CD14-positive monocyte (primary cell): Measurements from ENCODE around the gene NUP62CL. TPM values are rescaled to one million over a fixed set of nuclear protein-coding genes. Genes with fewer than 3 reads are reported as not detected.
A peak's percentile ranks its signal among the peaks of the same experiment; 100 is the strongest.

ENCODE experiments used
- DNase-seq, 3 donors: peaks; one replicate each; pipeline ENCODE4 v3.0.0-alpha.2; 2011 to 2022
- H2AFZ ChIP-seq: 2 replicates; pipeline ENCODE4 v1.6.0; 2012; ENCODE audit warnings: mild to moderate bottlenecking, low read depth, low read length, inconsistent platforms; ENCODE audit not compliant: insufficient read depth, poor library complexity, severe bottlenecking
- H3K27ac ChIP-seq, 2 donors: 1 replicate in 1 of 2; 2 replicates in 1 of 2; pipeline ENCODE4 v1.5.1; 2012 to 2013; ENCODE audit warnings: low read length in 2 of 2, control low read depth in 1 of 2, inconsistent platforms in 1 of 2, low read depth in 1 of 2, mild to moderate bottlenecking in 1 of 2
- H3K27me3 ChIP-seq, 2 donors: one replicate each; pipeline versions ENCODE4 v1.6.0 to v1.6.1; 2011 to 2013; ENCODE audit warnings: low read length in 2 of 2; ENCODE audit not compliant: control insufficient read depth in 2 of 2, insufficient read depth in 2 of 2
- H3K36me3 ChIP-seq, 2 donors: replicated peaks in 1 of 2; 1 replicate in 1 of 2; 2 replicates in 1 of 2; pipeline versions ENCODE4 v1.5.1 to v1.6.1; 2012 to 2013; ENCODE audit warnings: low read length in 2 of 2, control low read depth in 1 of 2, inconsistent platforms in 1 of 2, mild to moderate bottlenecking in 1 of 2; ENCODE audit not compliant: insufficient read depth in 2 of 2, control insufficient read depth in 1 of 2
- H3K4me1 ChIP-seq, 2 donors: 1 replicate in 1 of 2; 2 replicates in 1 of 2; pipeline versions ENCODE4 v1.5.1 to v1.6.1; 2012 to 2013; ENCODE audit warnings: low read length in 2 of 2, control low read depth in 1 of 2, inconsistent platforms in 1 of 2, mild to moderate bottlenecking in 1 of 2, moderate library complexity in 1 of 2; ENCODE audit not compliant: insufficient read depth in 2 of 2, control insufficient read depth in 1 of 2
- H3K4me2 ChIP-seq: replicated peaks from 2 replicates; pipeline ENCODE3; 2012; ENCODE audit warnings: low read length, moderate library complexity, mild to moderate bottlenecking; ENCODE audit not compliant: poor library complexity, severe bottlenecking; ENCODE audit errors: extremely low read depth
- H3K4me3 ChIP-seq, 3 experiments: fragments of 200-600 bp in 1 of 3; sonication (generic) in 1 of 3; replicated peaks in 1 of 3; 1 replicate in 2 of 3; 2 replicates in 1 of 3; pipeline ENCODE4 v1.5.1; 2011 to 2013; ENCODE audit warnings: low read length in 3 of 3, mild to moderate bottlenecking in 3 of 3, control low read depth in 2 of 3, low read depth in 2 of 3, inconsistent platforms in 1 of 3, moderate library complexity in 1 of 3
- H3K79me2 ChIP-seq: 2 replicates; pipeline ENCODE4 v1.6.0; 2012; ENCODE audit warnings: mild to moderate bottlenecking, control low read depth, inconsistent platforms, low read length, moderate library complexity; ENCODE audit not compliant: insufficient read depth
- H3K9ac ChIP-seq: 2 replicates; pipeline ENCODE4 v1.6.0; 2017; ENCODE audit warnings: low read length, mild to moderate bottlenecking; ENCODE audit not compliant: insufficient read depth, poor library complexity, severe bottlenecking
- H3K9me3 ChIP-seq, 2 donors: replicated peaks in 1 of 2; 1 replicate in 1 of 2; 2 replicates in 1 of 2; pipeline versions ENCODE4 v1.5.1 to v1.6.1; 2012 to 2013; ENCODE audit warnings: low read length in 2 of 2, control low read depth in 1 of 2; ENCODE audit not compliant: control insufficient read depth in 1 of 2, insufficient read depth in 1 of 2
- H4K20me1 ChIP-seq: 2 replicates; pipeline ENCODE4 v1.6.0; 2012; ENCODE audit warnings: mild to moderate bottlenecking, low read length, control low read depth, moderate library complexity; ENCODE audit not compliant: insufficient read depth
- H3K27ac Mint-ChIP-seq, 7 donors: one replicate each; pipeline ENCODE4 v1.8.0; 2020; ENCODE audit warnings: mild to moderate bottlenecking in 7 of 7, mixed read lengths in 7 of 7, moderate library complexity in 6 of 7, inconsistent platforms in 2 of 7
- H3K27me3 Mint-ChIP-seq, 3 donors: one replicate each; pipeline ENCODE4 v1.8.0; 2021 to 2022; ENCODE audit warnings: low read depth in 3 of 3, mild to moderate bottlenecking in 3 of 3, mixed read lengths in 3 of 3, moderate library complexity in 3 of 3, inconsistent platforms in 1 of 3
- H3K36me3 Mint-ChIP-seq, 2 donors: one replicate each; pipeline ENCODE4 v1.8.0; 2020; ENCODE audit warnings: mixed read lengths in 2 of 2, inconsistent platforms in 1 of 2, mild to moderate bottlenecking in 1 of 2
- H3K4me1 Mint-ChIP-seq: one replicate; pipeline ENCODE4 v1.8.0; 2020; ENCODE audit warnings: mild to moderate bottlenecking, mixed read lengths
- H3K4me3 Mint-ChIP-seq, 2 donors: one replicate each; pipeline ENCODE4 v1.8.0; 2020; ENCODE audit warnings: mild to moderate bottlenecking in 2 of 2, mixed read lengths in 2 of 2, moderate library complexity in 1 of 2
- H3K9me3 Mint-ChIP-seq, 7 donors: one replicate each; pipeline ENCODE4 v1.8.0; 2020 to 2022; ENCODE audit warnings: mixed read lengths in 7 of 7, mild to moderate bottlenecking in 6 of 7, moderate library complexity in 6 of 7, inconsistent platforms in 2 of 7
- CTCF ChIP-seq: fragments of 200-600 bp; IDR thresholded peaks from one replicate; pipeline ENCODE4 v1.8.0; 2022; ENCODE audit warnings: antibody characterized with exemption, mild to moderate bottlenecking
- WGBS: methylation state at CpG from one replicate; pipeline ENCODE4 v1.1.5; 2013; ENCODE audit warnings: missing lambda C conversion rate; ENCODE audit not compliant: insufficient coverage; 5-methylcytosine and 5-hydroxymethylcytosine counted together
- intact Hi-C, 2 donors: fragments of 100-400 bp; cut with micrococcal nuclease; formaldehyde crosslinking; loops; one replicate each; pipeline versions ENCODE4 v1.15.0 to v1.15.1; 2023
- polyA minus RNA-seq: library from RNA; depleted of rRNA, polyadenylated mRNA; stranded (reverse); fragments of >200 nt; gene quantifications from 2 replicates; pipeline ENCODE4 v1.2.3, GENCODE V29; 2012
- polyA plus RNA-seq, 3 donors: library from polyadenylated mRNA; depleted of rRNA in 1 of 3; unstranded in 2 of 3; stranded (reverse) in 1 of 3; fragments of 300-500 nt in 2 of 3; fragments of >200 nt in 1 of 3; fragmentation: Illumina TruSeq in 2 of 3; gene quantifications; 1 replicate in 2 of 3; 2 replicates in 1 of 3; pipeline ENCODE4 v1.2.3, GENCODE V29; 2012 to 2021
- total RNA-seq, 12 experiments: library from RNA in 1 of 12; stranded (reverse) in 1 of 12; fragments of 120-200 nt in 1 of 12; gene quantifications; one replicate each; pipeline ENCODE4 v1.2.4 and lab custom pipeline; 2013 to 2026; ENCODE audit warnings: mixed read lengths in 6 of 12, inconsistent platforms in 1 of 12

NUP62CL gene
- total RNA-seq (2013) = 0.06 TPM
- polyA plus RNA-seq (under 1 TPM in 1 of 3 donors, not detected in 2; 0.09 TPM), polyA minus RNA-seq (not detected in 2 replicates), total RNA-seq (lab: John Stamatoyannopoulos, UW) (0 to 1.3 (median 0.35) reads per million in 11 experiments)

GRCh38 chrX:107205770-107206696, at the start of gene NUP62CL, which contains the start of gene DNAAF6:
TSS of gene NUP62CL (minus strand) at chrX:107206433. CDS start at chrX:107175146, 31,287 bp downstream.
TSS of gene DNAAF6 (plus strand) at chrX:107206611. CDS start at chrX:107212876, 6,265 bp downstream.
- no peak for TF ChIP-seq CTCF
- under 1% methylated on average over 32 of the region's 66 CpGs for WGBS
- Mint-ChIP-seq H3K4me3 (peak within 1 kb of the TSS; percentile 82 to 95), H3K27me3 (peaks cover 4 to 29% (median 24%) of the 10 kb centered on the region in 3 donors), H3K4me1 (peaks cover 15% of the 10 kb centered on the region), H3K9me3 (peaks cover 0 to 15% (median 4%) of the 10 kb centered on the region in 7 donors), H3K27ac (peak within 1 kb of the TSS in 3 of 7 donors; percentile 42 to 71 (median 65)), H3K36me3 (no peaks in the 10 kb centered on the region)
- Histone ChIP-seq H3K9me3 (no peaks in the 10 kb centered on the region), H3K27ac (no peak within 1 kb of the TSS), H3K36me3 (no peaks in the 10 kb centered on the region), H3K9ac (peak within 1 kb of the TSS; percentile 37), H3K4me3 (peak within 1 kb of the TSS; percentile 28 to 70 (median 40)), H2AFZ (peak within 1 kb of the TSS; percentile 76), H3K79me2 (no peaks in the 10 kb centered on the region), H3K27me3 (peaks cover 0 to 13% of the 10 kb centered on the region in 2 donors), H3K4me2 (peak within 1 kb of the TSS; percentile 67), H3K4me1 (peaks cover 5 to 9% of the 10 kb centered on the region in 2 donors), H4K20me1 (no peaks in the 10 kb centered on the region)
- intact Hi-C loops = no loop called here
- peak; percentile 5 to 16 (median 10) for DNase-seq

- Mint-ChIP-seq H3K36me3 (no peaks in the 10 kb centered on the region), H3K27ac (no peak overlapping the region), H3K27me3 (peaks cover 1 to 12% (median 7%) of the 10 kb centered on the region in 3 donors), H3K9me3 (no peaks in the 10 kb centered on the region), H3K4me3 (no peak overlapping the region), H3K4me1 (peaks cover 6% of the 10 kb centered on the region)
- Histone ChIP-seq H3K9ac (no peak overlapping the region), H3K4me3 (no peak overlapping the region), H3K79me2 (no peaks in the 10 kb centered on the region), H3K27me3 (peaks cover 0 to 2% of the 10 kb centered on the region in 2 donors), H3K9me3 (no peaks in the 10 kb centered on the region), H3K4me1 (peaks cover 4% of the 10 kb centered on the region in 2 donors), H3K36me3 (no peaks in the 10 kb centered on the region), H4K20me1 (no peaks in the 10 kb centered on the region), H3K27ac (no peak overlapping the region), H2AFZ (no peak overlapping the region), H3K4me2 (no peak overlapping the region)
- no peak for TF ChIP-seq CTCF
- WGBS = 60% methylated on average over 2 of the region's 2 CpGs
- DNase-seq = no peak
- intact Hi-C loops = no loop called here
Observed at GRCh38 chrX:107228486-107228819, 22.2 kb upstream of the NUP62CL start.
